Measurements from ENCODE around the gene MRPL22. TPM values are rescaled to one million over a fixed set of nuclear protein-coding genes. Genes with fewer than 3 reads are reported as not detected.
A peak's percentile ranks its signal among the peaks of the same experiment; 100 is the strongest.

MRPL22 gene
- total and polyA plus RNA-seq, 2 of the 13 experiments (the other 11 are each of a cell fraction or from before 2014, with no cell fraction given) = 66.8 to 84.8 TPM

DNA sequence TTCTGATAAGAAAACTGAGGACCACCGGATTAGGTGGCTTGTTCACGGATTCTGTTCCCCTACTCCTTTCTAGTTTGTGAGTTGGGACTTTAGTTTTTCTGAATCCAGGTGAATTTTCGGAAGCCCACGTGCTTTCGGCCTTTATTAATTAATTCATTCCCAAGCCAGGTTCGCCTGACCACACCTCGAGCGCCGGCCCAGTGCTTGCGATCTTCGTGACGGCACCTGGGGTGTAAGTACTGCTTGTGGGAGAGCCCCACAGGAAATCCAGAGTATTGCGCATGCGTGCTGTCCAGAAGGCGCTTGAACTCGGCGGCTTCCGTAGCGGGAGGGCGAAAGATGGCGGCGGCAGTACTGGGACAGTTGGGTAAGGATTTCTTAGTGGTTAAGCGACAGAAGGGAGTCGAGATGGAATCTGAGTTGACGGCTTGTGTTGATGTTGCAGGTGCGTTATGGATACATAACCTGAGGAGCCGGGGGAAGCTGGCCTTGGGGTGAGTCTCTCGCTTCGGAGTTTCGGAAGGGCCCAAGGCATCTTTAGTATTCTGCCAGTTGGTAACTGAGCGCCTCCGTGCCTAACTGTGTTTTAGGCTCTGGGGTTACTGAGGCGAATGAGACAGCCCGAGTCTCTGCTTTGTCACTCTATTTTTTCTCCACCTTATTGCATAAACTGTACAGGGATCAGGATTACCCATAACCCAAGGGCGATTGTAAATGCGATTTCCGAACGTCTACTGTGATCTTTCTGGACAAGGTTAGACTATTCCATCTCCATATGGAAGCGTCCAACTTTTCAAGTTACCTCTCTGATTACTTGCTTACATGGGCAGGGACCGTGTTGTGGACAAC, at the start of gene MRPL22 (continued):
- TF ChIP-seq, protein P1, sequence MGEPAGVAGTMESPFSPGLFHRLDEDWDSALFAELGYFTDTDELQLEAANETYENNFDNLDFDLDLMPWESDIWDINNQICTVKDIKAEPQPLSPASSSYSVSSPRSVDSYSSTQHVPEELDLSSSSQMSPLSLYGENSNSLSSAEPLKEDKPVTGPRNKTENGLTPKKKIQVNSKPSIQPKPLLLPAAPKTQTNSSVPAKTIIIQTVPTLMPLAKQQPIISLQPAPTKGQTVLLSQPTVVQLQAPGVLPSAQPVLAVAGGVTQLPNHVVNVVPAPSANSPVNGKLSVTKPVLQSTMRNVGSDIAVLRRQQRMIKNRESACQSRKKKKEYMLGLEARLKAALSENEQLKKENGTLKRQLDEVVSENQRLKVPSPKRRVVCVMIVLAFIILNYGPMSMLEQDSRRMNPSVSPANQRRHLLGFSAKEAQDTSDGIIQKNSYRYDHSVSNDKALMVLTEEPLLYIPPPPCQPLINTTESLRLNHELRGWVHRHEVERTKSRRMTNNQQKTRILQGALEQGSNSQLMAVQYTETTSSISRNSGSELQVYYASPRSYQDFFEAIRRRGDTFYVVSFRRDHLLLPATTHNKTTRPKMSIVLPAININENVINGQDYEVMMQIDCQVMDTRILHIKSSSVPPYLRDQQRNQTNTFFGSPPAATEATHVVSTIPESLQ (CRISPR knock-in tag; conservative IDR thresholded peaks at IDR 0.05) = no peak
- TF ChIP-seq SAP130 (CRISPR knock-in tag; IDR thresholded peaks at IDR 0.05; ENCODE audit: low read depth) = peak; percentile 84
- TF ChIP-seq, protein P2, sequence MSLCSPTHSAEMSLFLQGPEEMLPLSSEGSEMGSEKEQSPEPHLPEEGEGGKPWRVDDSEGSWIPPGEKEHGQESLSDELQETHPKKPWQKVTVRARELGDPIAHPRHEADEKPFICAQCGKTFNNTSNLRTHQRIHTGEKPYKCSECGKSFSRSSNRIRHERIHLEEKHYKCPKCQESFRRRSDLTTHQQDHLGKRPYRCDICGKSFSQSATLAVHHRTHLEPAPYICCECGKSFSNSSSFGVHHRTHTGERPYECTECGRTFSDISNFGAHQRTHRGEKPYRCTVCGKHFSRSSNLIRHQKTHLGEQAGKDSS (CRISPR knock-in tag; IDR thresholded peaks at IDR 0.05; ENCODE audit: borderline replicate concordance, low read depth) = no peak
- TF ChIP-seq SRSF9 (IDR thresholded peaks at IDR 0.05; ENCODE audit: borderline replicate concordance, insufficient read depth, low read depth, low read length, poor library complexity, severe bottlenecking) = no peak
- TF ChIP-seq, protein P3, sequence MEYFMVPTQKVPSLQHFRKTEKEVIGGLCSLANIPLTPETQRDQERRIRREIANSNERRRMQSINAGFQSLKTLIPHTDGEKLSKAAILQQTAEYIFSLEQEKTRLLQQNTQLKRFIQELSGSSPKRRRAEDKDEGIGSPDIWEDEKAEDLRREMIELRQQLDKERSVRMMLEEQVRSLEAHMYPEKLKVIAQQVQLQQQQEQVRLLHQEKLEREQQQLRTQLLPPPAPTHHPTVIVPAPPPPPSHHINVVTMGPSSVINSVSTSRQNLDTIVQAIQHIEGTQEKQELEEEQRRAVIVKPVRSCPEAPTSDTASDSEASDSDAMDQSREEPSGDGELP (IDR thresholded peaks at IDR 0.05; ENCODE audit: borderline replicate concordance, low read depth) = no peak; the same call in 1 of the 2 replicates
- 0 out of 2 replicates have a peak, but pooled peaks have one; percentile 51 for TF ChIP-seq ISL2 (CRISPR knock-in tag; IDR thresholded peaks at IDR 0.05)
- TF ChIP-seq ZNF451 (CRISPR knock-in tag; IDR thresholded peaks at IDR 0.05) = no peak
- TF ChIP-seq ZSCAN9 (CRISPR knock-in tag; IDR thresholded peaks at IDR 0.05; ENCODE audit: borderline replicate concordance) = 0 out of 2 replicates have a peak, but pooled peaks have one; percentile 47
- TF ChIP-seq ZC3H13 (CRISPR knock-in tag; IDR thresholded peaks at IDR 0.05) = no peak; the same call in 1 of the 2 replicates
- peak; percentile 81 for TF ChIP-seq ZNF501 (CRISPR knock-in tag; IDR thresholded peaks at IDR 0.05)
- TF ChIP-seq, protein P4, sequence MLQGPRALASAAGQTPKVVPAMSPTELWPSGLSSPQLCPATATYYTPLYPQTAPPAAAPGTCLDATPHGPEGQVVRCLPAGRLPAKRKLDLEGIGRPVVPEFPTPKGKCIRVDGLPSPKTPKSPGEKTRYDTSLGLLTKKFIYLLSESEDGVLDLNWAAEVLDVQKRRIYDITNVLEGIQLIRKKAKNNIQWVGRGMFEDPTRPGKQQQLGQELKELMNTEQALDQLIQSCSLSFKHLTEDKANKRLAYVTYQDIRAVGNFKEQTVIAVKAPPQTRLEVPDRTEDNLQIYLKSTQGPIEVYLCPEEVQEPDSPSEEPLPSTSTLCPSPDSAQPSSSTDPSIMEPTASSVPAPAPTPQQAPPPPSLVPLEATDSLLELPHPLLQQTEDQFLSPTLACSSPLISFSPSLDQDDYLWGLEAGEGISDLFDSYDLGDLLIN (CRISPR knock-in tag; IDR thresholded peaks at IDR 0.05; ENCODE audit: borderline replicate concordance) = no peak
- TF ChIP-seq EED (CRISPR knock-in tag; IDR thresholded peaks at IDR 0.05) = no peak
- TF ChIP-seq ZBTB7A (CRISPR knock-in tag; IDR thresholded peaks at IDR 0.05) = no peak
- 0 out of 2 replicates have a peak, but pooled peaks have one; percentile 36 for TF ChIP-seq NFRKB (IDR thresholded peaks at IDR 0.05)
- 0 out of 2 replicates have a peak, but pooled peaks have one; percentile 39 for TF ChIP-seq ZNF607 (CRISPR knock-in tag; IDR thresholded peaks at IDR 0.05; ENCODE audit: borderline replicate concordance)
- TF ChIP-seq ZNF343 (CRISPR knock-in tag; IDR thresholded peaks at IDR 0.05) = 0 out of 2 replicates have a peak, but pooled peaks have one; percentile 42
- TF ChIP-seq, protein P5, sequence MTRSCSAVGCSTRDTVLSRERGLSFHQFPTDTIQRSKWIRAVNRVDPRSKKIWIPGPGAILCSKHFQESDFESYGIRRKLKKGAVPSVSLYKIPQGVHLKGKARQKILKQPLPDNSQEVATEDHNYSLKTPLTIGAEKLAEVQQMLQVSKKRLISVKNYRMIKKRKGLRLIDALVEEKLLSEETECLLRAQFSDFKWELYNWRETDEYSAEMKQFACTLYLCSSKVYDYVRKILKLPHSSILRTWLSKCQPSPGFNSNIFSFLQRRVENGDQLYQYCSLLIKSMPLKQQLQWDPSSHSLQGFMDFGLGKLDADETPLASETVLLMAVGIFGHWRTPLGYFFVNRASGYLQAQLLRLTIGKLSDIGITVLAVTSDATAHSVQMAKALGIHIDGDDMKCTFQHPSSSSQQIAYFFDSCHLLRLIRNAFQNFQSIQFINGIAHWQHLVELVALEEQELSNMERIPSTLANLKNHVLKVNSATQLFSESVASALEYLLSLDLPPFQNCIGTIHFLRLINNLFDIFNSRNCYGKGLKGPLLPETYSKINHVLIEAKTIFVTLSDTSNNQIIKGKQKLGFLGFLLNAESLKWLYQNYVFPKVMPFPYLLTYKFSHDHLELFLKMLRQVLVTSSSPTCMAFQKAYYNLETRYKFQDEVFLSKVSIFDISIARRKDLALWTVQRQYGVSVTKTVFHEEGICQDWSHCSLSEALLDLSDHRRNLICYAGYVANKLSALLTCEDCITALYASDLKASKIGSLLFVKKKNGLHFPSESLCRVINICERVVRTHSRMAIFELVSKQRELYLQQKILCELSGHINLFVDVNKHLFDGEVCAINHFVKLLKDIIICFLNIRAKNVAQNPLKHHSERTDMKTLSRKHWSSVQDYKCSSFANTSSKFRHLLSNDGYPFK (CRISPR knock-in tag; IDR thresholded peaks at IDR 0.05; ENCODE audit: borderline replicate concordance) = peak; percentile 68; the same call in 1 of the 2 replicates
- peak; percentile 83 to 84 for TF ChIP-seq POLR2A (IDR thresholded peaks at IDR 0.05; ENCODE audit: insufficient read depth in 1 of 2, low read depth in 2 of 2, low read length in 2 of 2)
